Esophagus squamous epithelium (tissue), 5 donors: ENCODE results near the gene KRT77. TPM values are rescaled to one million over a fixed set of nuclear protein-coding genes. Genes with fewer than 3 reads are reported as not detected.

ENCODE experiments used
- DNase-seq: peaks from one replicate; lab custom pipeline; 2025; lab: John Stamatoyannopoulos, UW
- H3K27ac ChIP-seq, 4 donors: fragments of 200-600 bp; sonication (generic); one replicate each; pipeline ENCODE4 v1.5.1; 2016 to 2019; ENCODE audit warnings: mild to moderate bottlenecking in 1 of 4
- H3K27me3 ChIP-seq, 4 donors: fragments of 200-600 bp; sonication (generic); 1 replicate in 3 of 4; 2 replicates in 1 of 4; pipeline versions ENCODE4 v1.5.1 to v1.6.0; 2017 to 2021; ENCODE audit warnings: antibody characterized with exemption in 1 of 4
- H3K36me3 ChIP-seq, 3 donors: fragments of 200-600 bp; sonication (generic); one replicate each; pipeline ENCODE4 v1.5.1; 2016 to 2019
- H3K4me1 ChIP-seq, 3 donors: fragments of 200-600 bp; sonication (generic); one replicate each; pipeline ENCODE4 v1.5.1; 2017 to 2019
- H3K4me3 ChIP-seq, 4 donors: fragments of 200-600 bp; sonication (generic); 1 replicate in 3 of 4; 2 replicates in 1 of 4; pipeline ENCODE4 v1.5.1; 2016 to 2019; ENCODE audit warnings: mild to moderate bottlenecking in 2 of 4, moderate library complexity in 1 of 4
- H3K9me3 ChIP-seq, 3 donors: fragments of 200-600 bp; sonication (generic); one replicate each; pipeline ENCODE4 v1.5.1; 2016 to 2019
- CTCF ChIP-seq, 6 experiments: fragments of 450-650 bp in 4 of 6; fragments of 200-600 bp in 2 of 6; sonication (generic) in 2 of 6; IDR thresholded peaks; one replicate each; pipeline ENCODE4 v1.5.1; 2016 to 2019; ENCODE audit warnings: antibody characterized with exemption in 6 of 6, mild to moderate bottlenecking in 4 of 6, moderate library complexity in 4 of 6
- POLR2A ChIP-seq, 4 donors: fragments of 450-650 bp; IDR thresholded peaks; one replicate each; pipeline ENCODE4 v1.6.1; 2017; ENCODE audit warnings: antibody characterized with exemption in 4 of 4, mild to moderate bottlenecking in 4 of 4, moderate library complexity in 3 of 4
- WGBS, 2 donors: methylation state at CpG; one replicate each; pipeline ENCODE4 v1.1.5; 2018; 5-methylcytosine and 5-hydroxymethylcytosine counted together
- intact Hi-C: fragments of 100-400 bp; cut with DNase I; formaldehyde crosslinking; loops from one replicate; pipeline ENCODE4 v1.15.0; 2022
- total RNA-seq, 4 donors: library from RNA; depleted of rRNA; stranded (reverse); fragments of >200 nt; gene quantifications; one replicate each; pipeline ENCODE4 v1.1.0, GENCODE V29; 2016
- donor health status: DM: yes; HTN: yes; CAD: no.

KRT77 gene
- total RNA-seq, 4 donors from 2014 or later, result not detected

GRCh38 chr12:52745554-52745953, 42.2 kb upstream of the KRT77 start:
- no peaks in the 10 kb centered on the region for H3K4me1 ChIP-seq
- intact Hi-C loops, result no loop called here
- DNase-seq, result no peak
- no peak overlapping the region for H3K4me3 ChIP-seq
- TF ChIP-seq POLR2A (IDR thresholded peaks at IDR 0.05) (no peak), CTCF (IDR thresholded peaks at IDR 0.05) (no peak)
- peaks cover 0 to 39% (median 0%) of the 10 kb centered on the region in 4 donors for H3K27me3 ChIP-seq
- no peaks in the 10 kb centered on the region for H3K9me3 ChIP-seq
- no peaks in the 10 kb centered on the region for H3K36me3 ChIP-seq
- no peak overlapping the region for H3K27ac ChIP-seq
- WGBS, 2 donors, result 71 to 75% methylated on average over 5 of the region's 5 CpGs

GRCh38 chr12:52744493-52745156, 41.3 kb upstream of the KRT77 start:
- no peak overlapping the region for H3K4me3 ChIP-seq
- H3K9me3 ChIP-seq, result no peaks in the 10 kb centered on the region
- no peak for DNase-seq
- intact Hi-C loops, result no loop called here
- no peak overlapping the region for H3K27ac ChIP-seq
- WGBS, 2 donors, result no CpG with 5 or more reads among the region's 1 CpG
- no peaks in the 10 kb centered on the region for H3K36me3 ChIP-seq
- TF ChIP-seq POLR2A (IDR thresholded peaks at IDR 0.05), result no peak
- no peak for TF ChIP-seq CTCF (IDR thresholded peaks at IDR 0.05)
- H3K4me1 ChIP-seq, result no peaks in the 10 kb centered on the region
- peaks cover 0 to 39% (median 0%) of the 10 kb centered on the region in 4 donors for H3K27me3 ChIP-seq

- WGBS, 2 donors, result 71 to 89% methylated on average over 1 to 3 of the region's 3 CpGs
- no peaks in the 10 kb centered on the region for H3K36me3 ChIP-seq
- H3K4me1 ChIP-seq, result no peaks in the 10 kb centered on the region
Observed at GRCh38 chr12:52742822-52743457, 39.6 kb upstream of the KRT77 start.

GRCh38 chr12:52742196-52742580, 38.9 kb upstream of the KRT77 start:
- Histone ChIP-seq H3K9me3 (no peaks in the 10 kb centered on the region), H3K4me3 (no peak overlapping the region), H3K36me3 (no peaks in the 10 kb centered on the region), H3K27ac (no peak overlapping the region), H3K27me3 (peaks cover 0 to 37% (median 0%) of the 10 kb centered on the region in 4 donors), H3K4me1 (no peaks in the 10 kb centered on the region)
- no peak for TF ChIP-seq POLR2A (IDR thresholded peaks at IDR 0.05)
- TF ChIP-seq CTCF (IDR thresholded peaks at IDR 0.05), result no peak
- no peak for DNase-seq
- intact Hi-C loops, result no loop called here
- WGBS, 2 donors, result no CpG with 5 or more reads among the region's 7 CpGs

More at GRCh38 chr12:52742822-52743457, 39.6 kb upstream of the KRT77 start:
- Histone ChIP-seq H3K4me3 (no peak overlapping the region), H3K9me3 (no peaks in the 10 kb centered on the region), H3K27ac (no peak overlapping the region), H3K27me3 (peaks cover 0 to 37% (median 0%) of the 10 kb centered on the region in 4 donors)
- no peak for DNase-seq
- intact Hi-C loops, result no loop called here
- TF ChIP-seq CTCF (IDR thresholded peaks at IDR 0.05), result no peak
- no peak for TF ChIP-seq POLR2A (IDR thresholded peaks at IDR 0.05)
